B cell (primary cell): ENCODE measurements around the gene DAP.

ENCODE experiments used
- CTCF ChIP-seq: fragments of 200-600 bp; IDR thresholded peaks from one replicate; pipeline ENCODE4 v1.8.0; 2022; ENCODE audit warnings: antibody characterized with exemption, mild to moderate bottlenecking
- EZH2 ChIP-seq: IDR thresholded peaks from 2 replicates; pipeline ENCODE4 v1.6.1; 2012; ENCODE audit warnings: borderline replicate concordance, low read depth, mild to moderate bottlenecking, moderate library complexity, low read length; ENCODE audit not compliant: insufficient read depth, poor library complexity, severe bottlenecking

GRCh38 chr5:10731913-10732312 is 29.1 kb downstream of the DAP start:
- TF ChIP-seq CTCF, result no peak
- no peak for TF ChIP-seq EZH2
